KMS-11 (cell line): ENCODE data around the gene FAM118A.
"Not testable (repeated sequence)": the region's sequence is repeated elsewhere in the genome, so short reads cannot be mapped to it uniquely, and the experiment has no call there.

Experiments
- H2AFZ ChIP-seq: fragments of 200-600 bp; sonication (generic); 2 replicates; pipeline ENCODE4 v1.6.1; 2016; ENCODE audit warnings: antibody characterized with exemption, mixed run types, low read depth
- H3K27ac ChIP-seq: fragments of 200-600 bp; sonication (generic); 2 replicates; pipeline ENCODE4 v1.6.1; 2016; ENCODE audit warnings: mild to moderate bottlenecking, mixed run types
- H3K27me3 ChIP-seq: fragments of 200-600 bp; sonication (generic); 2 replicates; pipeline ENCODE4 v1.6.1; 2017; ENCODE audit warnings: mild to moderate bottlenecking, low read depth, mixed run types, moderate library complexity; ENCODE audit not compliant: insufficient read depth
- H3K36me3 ChIP-seq: fragments of 200-600 bp; sonication (generic); 2 replicates; pipeline ENCODE4 v1.6.1; 2017; ENCODE audit warnings: mild to moderate bottlenecking, mixed run types; ENCODE audit not compliant: insufficient read depth
- H3K4me1 ChIP-seq: fragments of 200-600 bp; sonication (generic); 2 replicates; pipeline ENCODE4 v1.6.1; 2016; ENCODE audit warnings: mild to moderate bottlenecking, low read depth, mixed run types; ENCODE audit not compliant: poor library complexity, severe bottlenecking
- H3K4me2 ChIP-seq: fragments of 200-600 bp; sonication (generic); 2 replicates; pipeline ENCODE4 v1.7.0; 2016; ENCODE audit warnings: mild to moderate bottlenecking, mixed run types
- H3K4me3 ChIP-seq: fragments of 200-600 bp; sonication (generic); IDR thresholded peaks from 2 replicates; pipeline ENCODE4 v1.6.1; 2017; ENCODE audit warnings: low read depth, low read length, mixed read lengths; ENCODE audit not compliant: insufficient read depth
- H3K79me2 ChIP-seq: fragments of 200-600 bp; sonication (generic); 2 replicates; pipeline ENCODE4 v1.6.1; 2016; ENCODE audit warnings: low read depth, mixed run types; ENCODE audit not compliant: insufficient read depth
- H3K9ac ChIP-seq: fragments of 200-600 bp; sonication (generic); 2 replicates; pipeline ENCODE4 v1.6.1; 2016; ENCODE audit warnings: mild to moderate bottlenecking, mixed run types
- H4K20me1 ChIP-seq: fragments of 200-600 bp; sonication (generic); 2 replicates; pipeline ENCODE4 v1.6.1; 2016; ENCODE audit warnings: mild to moderate bottlenecking, mixed run types; ENCODE audit not compliant: insufficient read depth
- TF ChIP-seq, protein P1 (sequence below): fragments of 200-600 bp; sonication (generic); conservative IDR thresholded peaks from 2 replicates; pipeline ENCODE4 v1.6.1; 2017; ENCODE audit warnings: low read depth, mild to moderate bottlenecking, antibody characterized with exemption, low read length, moderate library complexity, mixed read lengths

Gene FAM118A

DNA sequence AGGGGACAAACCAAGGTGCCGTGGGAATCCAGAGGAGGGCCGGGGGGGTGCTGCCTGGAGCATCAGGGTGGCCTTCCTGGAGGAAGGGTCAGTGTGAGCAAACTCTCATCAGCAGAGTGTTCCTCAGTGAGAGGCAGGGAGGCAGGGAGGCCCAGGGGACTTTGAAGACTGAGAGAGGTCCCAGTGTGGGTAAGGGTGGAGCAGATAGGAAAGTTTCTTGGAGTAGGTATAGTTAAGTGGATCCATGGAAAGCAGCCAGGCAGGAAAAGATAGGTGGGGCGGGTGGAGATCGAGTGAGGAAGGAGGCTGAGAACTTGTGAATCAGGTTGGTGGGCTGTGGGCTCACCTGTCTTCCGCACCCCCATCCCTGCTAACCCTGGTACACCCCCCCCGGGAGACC lies 15.7 kb upstream of the FAM118A start:
- no peak overlapping the region for H3K9ac ChIP-seq
- no peak overlapping the region for H3K4me2 ChIP-seq
- H3K27ac ChIP-seq, result no peak overlapping the region
- TF ChIP-seq, protein P1, sequence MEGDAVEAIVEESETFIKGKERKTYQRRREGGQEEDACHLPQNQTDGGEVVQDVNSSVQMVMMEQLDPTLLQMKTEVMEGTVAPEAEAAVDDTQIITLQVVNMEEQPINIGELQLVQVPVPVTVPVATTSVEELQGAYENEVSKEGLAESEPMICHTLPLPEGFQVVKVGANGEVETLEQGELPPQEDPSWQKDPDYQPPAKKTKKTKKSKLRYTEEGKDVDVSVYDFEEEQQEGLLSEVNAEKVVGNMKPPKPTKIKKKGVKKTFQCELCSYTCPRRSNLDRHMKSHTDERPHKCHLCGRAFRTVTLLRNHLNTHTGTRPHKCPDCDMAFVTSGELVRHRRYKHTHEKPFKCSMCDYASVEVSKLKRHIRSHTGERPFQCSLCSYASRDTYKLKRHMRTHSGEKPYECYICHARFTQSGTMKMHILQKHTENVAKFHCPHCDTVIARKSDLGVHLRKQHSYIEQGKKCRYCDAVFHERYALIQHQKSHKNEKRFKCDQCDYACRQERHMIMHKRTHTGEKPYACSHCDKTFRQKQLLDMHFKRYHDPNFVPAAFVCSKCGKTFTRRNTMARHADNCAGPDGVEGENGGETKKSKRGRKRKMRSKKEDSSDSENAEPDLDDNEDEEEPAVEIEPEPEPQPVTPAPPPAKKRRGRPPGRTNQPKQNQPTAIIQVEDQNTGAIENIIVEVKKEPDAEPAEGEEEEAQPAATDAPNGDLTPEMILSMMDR, result no peak
- no peaks in the 10 kb centered on the region for H3K36me3 ChIP-seq
- no peaks in the 10 kb centered on the region for H3K79me2 ChIP-seq
- no peaks in the 10 kb centered on the region for H4K20me1 ChIP-seq
- H3K27me3 ChIP-seq, result peaks cover 4% of the 10 kb centered on the region; the same call in 1 of the 2 replicates
- H3K4me3 ChIP-seq, result no peak overlapping the region
- H2AFZ ChIP-seq, result no peak overlapping the region
- H3K4me1 ChIP-seq, result no peaks in the 10 kb centered on the region

DNA sequence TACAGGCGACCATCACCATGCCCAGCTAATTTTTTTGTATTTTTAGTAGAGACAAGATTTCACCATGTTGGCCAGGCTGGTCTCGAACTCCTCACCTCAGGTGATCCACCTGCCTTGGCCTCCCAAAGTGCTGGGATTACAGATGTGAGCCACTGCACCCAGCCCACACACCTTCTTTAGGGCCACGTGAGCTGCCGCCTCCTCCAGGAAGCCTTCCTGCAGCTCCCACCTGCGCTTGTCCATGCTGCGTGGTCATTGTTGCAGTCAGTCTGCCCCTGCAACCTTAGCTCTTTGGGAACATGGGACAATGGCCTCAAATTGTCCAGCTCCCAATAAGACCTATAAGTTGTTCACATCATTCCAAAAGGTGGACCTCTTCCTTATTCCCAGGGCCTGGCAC lies 14.7 kb upstream of the FAM118A start:
- not testable (repeated sequence) for H3K9ac ChIP-seq, H3K27ac ChIP-seq, H4K20me1 ChIP-seq, H3K27me3 ChIP-seq, H3K4me1 ChIP-seq, H3K79me2 ChIP-seq, H3K4me2 ChIP-seq, H2AFZ ChIP-seq, H3K36me3 ChIP-seq, H3K4me3 ChIP-seq

DNA sequence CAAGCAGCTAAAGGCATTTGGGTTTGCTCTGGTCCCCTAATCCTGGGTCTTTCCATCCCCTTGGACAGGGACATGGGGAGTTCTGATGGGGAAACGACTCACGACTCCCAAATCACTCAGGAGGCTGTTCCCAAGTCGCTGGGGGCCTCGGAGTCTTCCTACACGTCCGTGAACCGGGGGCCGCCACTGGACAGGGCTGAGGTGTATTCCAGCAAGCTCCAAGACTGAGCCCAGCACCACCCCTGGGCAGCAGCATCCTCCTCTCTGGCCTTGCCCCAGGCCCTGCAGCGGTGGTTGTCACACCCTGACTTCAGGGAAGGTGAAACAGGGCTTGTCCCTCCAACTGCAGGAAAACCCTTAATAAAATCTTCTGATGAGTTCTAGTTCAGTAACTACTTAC lies 14.2 kb upstream of the FAM118A start:
- Histone ChIP-seq H3K9ac (no peak overlapping the region), H3K27ac (no peak overlapping the region), H3K36me3 (no peaks in the 10 kb centered on the region)

DNA sequence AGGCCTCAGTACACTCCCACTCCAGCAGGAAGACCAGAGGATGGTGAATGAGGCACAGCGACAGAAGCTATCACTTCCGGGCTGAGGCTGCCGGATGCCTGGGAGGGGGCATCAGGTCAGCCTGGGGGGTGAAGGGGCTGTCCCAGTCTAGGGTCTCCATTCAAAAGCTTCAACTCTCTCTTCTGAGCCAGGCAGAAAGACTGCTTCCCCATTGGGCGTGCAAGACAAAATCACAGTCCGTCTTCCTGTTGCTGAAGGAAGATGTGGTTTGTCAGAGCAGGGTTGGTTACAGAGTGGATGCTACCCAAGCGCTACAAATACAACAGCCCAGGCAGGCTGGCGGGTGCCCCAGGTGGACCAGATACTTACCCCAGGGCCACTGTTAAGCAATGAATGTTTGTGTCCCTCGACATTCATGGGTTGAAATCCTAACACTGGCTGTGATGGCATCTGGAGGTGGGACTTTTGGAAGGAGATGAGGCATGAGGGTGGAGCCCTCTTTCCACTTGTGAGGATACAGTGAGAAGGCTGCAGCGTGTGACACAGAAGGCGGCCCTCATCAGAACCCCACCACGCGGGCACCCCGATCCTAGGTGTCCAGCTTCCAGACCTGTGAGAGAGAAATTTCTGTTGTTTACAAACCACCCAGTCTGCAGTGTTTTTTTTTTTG lies 13.0 kb upstream of the FAM118A start:
- H4K20me1 ChIP-seq, result no peaks in the 10 kb centered on the region
- no peaks in the 10 kb centered on the region for H3K79me2 ChIP-seq
- no peak overlapping the region for H3K4me2 ChIP-seq
- no peak overlapping the region for H3K4me3 ChIP-seq
- no peaks in the 10 kb centered on the region for H3K4me1 ChIP-seq
- TF ChIP-seq, protein P1, result no peak
- H3K36me3 ChIP-seq, result no peaks in the 10 kb centered on the region
- no peak overlapping the region for H3K27ac ChIP-seq
- no peak overlapping the region for H3K9ac ChIP-seq
- peaks cover 7% of the 10 kb centered on the region; the same call in 1 of the 2 replicates for H3K27me3 ChIP-seq
- no peak overlapping the region for H2AFZ ChIP-seq

More for the DNA sequence above, 14.2 kb upstream of the FAM118A start:
- H3K4me1 ChIP-seq, result no peaks in the 10 kb centered on the region
- H4K20me1 ChIP-seq, result no peaks in the 10 kb centered on the region
- H3K27me3 ChIP-seq, result peaks cover 7% of the 10 kb centered on the region; the same call in 1 of the 2 replicates
- no peak overlapping the region for H2AFZ ChIP-seq
- no peak overlapping the region for H3K4me2 ChIP-seq
- TF ChIP-seq, protein P1, result no peak
- no peaks in the 10 kb centered on the region for H3K79me2 ChIP-seq
- no peak overlapping the region for H3K4me3 ChIP-seq

DNA sequence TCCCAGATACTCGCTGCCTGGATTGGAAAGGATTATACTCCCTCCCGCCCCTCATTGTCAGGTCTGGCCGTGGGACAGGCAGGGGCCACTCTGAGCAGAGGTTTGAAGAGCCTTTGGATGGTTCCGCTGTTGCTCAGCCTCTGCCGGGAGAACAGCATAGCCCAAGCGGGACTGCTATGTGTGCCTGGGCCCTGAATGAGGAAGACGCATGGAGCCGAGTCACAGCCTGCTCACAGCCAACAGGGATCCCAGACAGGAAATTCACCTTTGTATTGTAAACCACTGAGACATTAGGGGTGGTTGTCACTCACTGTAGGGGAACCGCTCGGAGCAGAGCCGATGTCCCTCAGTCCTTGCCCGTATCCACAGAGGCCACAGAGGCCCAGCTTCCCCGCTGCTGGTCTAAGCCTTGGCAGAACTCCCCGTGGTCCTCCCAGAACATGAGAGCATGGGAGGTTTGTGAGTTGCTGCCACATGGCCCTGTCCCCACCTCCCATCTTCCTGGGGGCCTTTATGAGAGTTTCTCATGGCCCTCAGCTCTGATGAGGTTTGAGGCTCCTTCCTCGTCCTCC lies 10.7 kb upstream of the FAM118A start:
- Histone ChIP-seq H3K27me3 (peaks cover 7% of the 10 kb centered on the region; the same call in 1 of the 2 replicates), H3K4me2 (no peak overlapping the region), H3K4me3 (no peak overlapping the region), H2AFZ (no peak overlapping the region), H4K20me1 (no peaks in the 10 kb centered on the region), H3K36me3 (no peaks in the 10 kb centered on the region), H3K27ac (no peak overlapping the region), H3K9ac (no peak overlapping the region), H3K4me1 (no peaks in the 10 kb centered on the region), H3K79me2 (no peaks in the 10 kb centered on the region)
- TF ChIP-seq, protein P1, result no peak
